Measurements from ENCODE around the gene CDH20.

GRCh38 chr18:61496374-61496773 is 163.1 kb downstream of the CDH20 start:
- no peak for TF ChIP-seq POLR2AphosphoS5 (IDR thresholded peaks at IDR 0.05; ENCODE audit: borderline replicate concordance, low read depth, low read length)
- no peak for TF ChIP-seq EZH2 (IDR thresholded peaks at IDR 0.05)
- no peak for TF ChIP-seq FOXP2 (optimal IDR thresholded peaks at IDR 0.05; ENCODE audit: control extremely low read depth, extremely low read length, insufficient read depth)

Data from SK-N-MC (cell line).